ENCODE measurements around the gene YTHDF1.

DNA sequence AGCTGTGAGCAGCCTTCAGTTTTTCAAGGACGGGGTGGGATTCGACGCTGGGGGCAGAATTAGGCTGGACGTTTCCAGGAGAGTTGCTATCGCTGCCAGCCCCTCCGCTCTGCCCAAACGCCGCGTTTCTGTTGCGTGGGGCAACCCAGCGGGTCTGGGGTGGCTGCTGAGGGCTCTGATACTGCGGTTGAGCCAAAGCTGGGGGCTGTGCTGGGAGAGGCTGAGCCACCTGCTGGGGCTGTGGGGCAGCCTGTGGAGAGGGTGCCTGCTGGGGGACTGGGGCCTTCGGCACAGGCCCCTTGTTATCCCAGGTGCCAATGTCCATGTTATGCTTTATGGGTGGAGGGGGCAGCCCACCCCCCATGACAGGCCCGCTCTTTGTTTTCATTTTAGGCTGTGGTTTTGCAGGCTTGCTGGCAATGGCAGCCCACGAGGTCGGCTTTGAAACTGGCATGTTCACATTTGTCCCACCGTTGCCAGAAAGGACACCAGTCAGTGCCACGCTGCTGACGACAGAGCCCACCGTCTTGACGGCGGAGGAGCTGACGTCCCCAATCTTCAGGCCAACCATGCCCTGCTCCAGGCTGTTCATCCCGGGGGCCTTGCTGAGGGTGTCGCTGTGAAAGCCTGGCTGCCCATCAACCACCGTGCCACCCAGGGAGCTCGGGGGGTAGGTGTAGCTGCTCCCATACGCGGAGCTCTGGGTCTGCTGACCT, 13.0 kb downstream of the YTHDF1 start:
- TF ChIP-seq ZFP30 (CRISPR knock-in tag; IDR thresholded peaks at IDR 0.05) (no peak), ZFP3 (CRISPR knock-in tag; IDR thresholded peaks at IDR 0.05) (no peak), ZNF8 (CRISPR knock-in tag; IDR thresholded peaks at IDR 0.05) (no peak), RARB (CRISPR knock-in tag; IDR thresholded peaks at IDR 0.05) (no peak), ISL1 (CRISPR knock-in tag; IDR thresholded peaks at IDR 0.05) (no peak), POU6F1 (CRISPR knock-in tag; IDR thresholded peaks at IDR 0.05; ENCODE audit: borderline replicate concordance, low read depth) (no peak)
- TF ChIP-seq, protein P1, sequence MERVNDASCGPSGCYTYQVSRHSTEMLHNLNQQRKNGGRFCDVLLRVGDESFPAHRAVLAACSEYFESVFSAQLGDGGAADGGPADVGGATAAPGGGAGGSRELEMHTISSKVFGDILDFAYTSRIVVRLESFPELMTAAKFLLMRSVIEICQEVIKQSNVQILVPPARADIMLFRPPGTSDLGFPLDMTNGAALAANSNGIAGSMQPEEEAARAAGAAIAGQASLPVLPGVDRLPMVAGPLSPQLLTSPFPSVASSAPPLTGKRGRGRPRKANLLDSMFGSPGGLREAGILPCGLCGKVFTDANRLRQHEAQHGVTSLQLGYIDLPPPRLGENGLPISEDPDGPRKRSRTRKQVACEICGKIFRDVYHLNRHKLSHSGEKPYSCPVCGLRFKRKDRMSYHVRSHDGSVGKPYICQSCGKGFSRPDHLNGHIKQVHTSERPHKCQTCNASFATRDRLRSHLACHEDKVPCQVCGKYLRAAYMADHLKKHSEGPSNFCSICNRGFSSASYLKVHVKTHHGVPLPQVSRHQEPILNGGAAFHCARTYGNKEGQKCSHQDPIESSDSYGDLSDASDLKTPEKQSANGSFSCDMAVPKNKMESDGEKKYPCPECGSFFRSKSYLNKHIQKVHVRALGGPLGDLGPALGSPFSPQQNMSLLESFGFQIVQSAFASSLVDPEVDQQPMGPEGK (CRISPR knock-in tag; IDR thresholded peaks at IDR 0.05; ENCODE audit: borderline replicate concordance): no peak
